NCI-H526 (cell line): ENCODE results near the gene ARHGAP26.
A peak's percentile ranks its signal among the peaks of the same experiment; 100 is the strongest.
"Not testable (repeated sequence)": the region's sequence is repeated elsewhere in the genome, so short reads cannot be mapped to it uniquely, and the experiment has no call there.

ENCODE experiments used
- DNase-seq, 2 experiments: peaks; one replicate each; lab custom pipeline; 2025; lab: John Stamatoyannopoulos, UW

Gene ARHGAP26

GRCh38 chr5:143085319-143085917, 315.2 kb downstream of the ARHGAP26 start:
- no peak for DNase-seq

GRCh38 chr5:143086546-143086907, 316.4 kb downstream of the ARHGAP26 start:
- DNase-seq = no peak

- no peak for DNase-seq
Measured at GRCh38 chr5:143086908-143087637, 316.9 kb downstream of the ARHGAP26 start.

- DNase-seq = not testable (repeated sequence)
Measured at GRCh38 chr5:143088702-143089101, 318.5 kb downstream of the ARHGAP26 start.

- DNase-seq = not testable (repeated sequence)
Measured at GRCh38 chr5:143090044-143090443, 319.9 kb downstream of the ARHGAP26 start.

GRCh38 chr5:143092711-143093451, 322.7 kb downstream of the ARHGAP26 start:
- DNase-seq = not testable (repeated sequence)

- DNase-seq = no peak
Measured at GRCh38 chr5:143093452-143094086, 323.4 kb downstream of the ARHGAP26 start.

GRCh38 chr5:143094087-143094521, 323.9 kb downstream of the ARHGAP26 start:
- no peak for DNase-seq

GRCh38 chr5:143094608-143095007, 324.4 kb downstream of the ARHGAP26 start:
- DNase-seq = not testable (repeated sequence)

GRCh38 chr5:143101121-143101520, 330.9 kb downstream of the ARHGAP26 start:
- DNase-seq = no peak

- DNase-seq = no peak
Measured at GRCh38 chr5:143101725-143102386, 331.7 kb downstream of the ARHGAP26 start.

- DNase-seq = no peak
Measured at GRCh38 chr5:143102411-143102810, 332.2 kb downstream of the ARHGAP26 start.

GRCh38 chr5:143105216-143105905, 335.2 kb downstream of the ARHGAP26 start:
- DNase-seq = no peak

GRCh38 chr5:143106174-143106573, 336.0 kb downstream of the ARHGAP26 start:
- DNase-seq = peak; percentile 49 to 57

- no peak for DNase-seq
Measured at GRCh38 chr5:143108498-143109128, 338.4 kb downstream of the ARHGAP26 start.

- no peak for DNase-seq
Measured at GRCh38 chr5:143110591-143110990, 340.4 kb downstream of the ARHGAP26 start.

GRCh38 chr5:143111799-143112198, 341.6 kb downstream of the ARHGAP26 start:
- DNase-seq = no peak

GRCh38 chr5:143113461-143113860, 343.3 kb downstream of the ARHGAP26 start:
- DNase-seq = no peak

- no peak for DNase-seq
Measured at GRCh38 chr5:143114481-143114880, 344.3 kb downstream of the ARHGAP26 start.

GRCh38 chr5:143115381-143115780, 345.2 kb downstream of the ARHGAP26 start:
- DNase-seq = no peak

- no peak for DNase-seq
Measured at GRCh38 chr5:143116814-143117213, 346.6 kb downstream of the ARHGAP26 start.
